GM12878 (cell line): ENCODE results near the gene IL15. TPM values are rescaled to one million over a fixed set of nuclear protein-coding genes. Genes with fewer than 3 reads are reported as not detected.
A peak's percentile ranks its signal among the peaks of the same experiment; 100 is the strongest.

Source experiments
- ATAC-seq: fragments of 200-7000 bp; cut with Tn5 transposase; 3 replicates; pipeline ENCODE4 v1.9.1; 2020; ENCODE audit warnings: mild to moderate bottlenecking, moderate library complexity
- BruUV-seq: library from RNA; stranded (reverse); fragments of 400-500 nt; replicated peaks from 2 replicates; lab custom pipeline; 2021; lab: Mats Ljungman, UMichigan
- CTCF ChIA-PET: fragments of 300-600 bp; sonication (Branson Sonifier 250); formaldehyde crosslinking; extraction: SDS; loops from one replicate; lab custom pipeline; 2021; ENCODE audit warnings: inconsistent platforms; lab: Yijun Ruan, JAX
- POLR2A ChIA-PET: fragments of 350-600 bp; formaldehyde crosslinking; extraction: SDS; loops from one replicate; lab custom pipeline; 2021; ENCODE audit warnings: inconsistent platforms; lab: Charles Lee
- RAD21 ChIA-PET: fragments of 300-600 bp; sonication (Branson Sonifier 250); formaldehyde crosslinking; loops from one replicate; lab custom pipeline; 2023; ENCODE audit warnings: antibody characterized with exemption; ENCODE audit not compliant: unreplicated experiment; lab: Charles Lee
- SMC1A ChIA-PET: fragments of 300-600 bp; sonication (Branson Sonifier 250); formaldehyde crosslinking; loops from one replicate; lab custom pipeline; 2023; ENCODE audit not compliant: unreplicated experiment, uncharacterized antibody; lab: Charles Lee
- DNase-seq: peaks from one replicate; pipeline ENCODE4 v3.0.0-alpha.2; 2011; ENCODE audit warnings: low read depth, low spot score
- FAIRE-seq: peaks from 3 replicates; lab custom pipeline; 2011; peaks lifted over from hg19 to GRCh38; lab: Jason Lieb, UNC
- H2AFZ ChIP-seq: 2 replicates; pipeline ENCODE4 v1.6.0; 2011; ENCODE audit warnings: low read depth, low read length, control low read depth; ENCODE audit not compliant: control insufficient read depth
- H3K27ac ChIP-seq: 2 replicates; pipeline ENCODE4 v1.5.1; 2011; ENCODE audit warnings: control low read depth; ENCODE audit not compliant: control insufficient read depth, insufficient read depth
- H3K27me3 ChIP-seq, 2 experiments: replicated peaks in 1 of 2; 2 replicates each; pipeline versions ENCODE4 v1.6.0 to v1.6.1; 2011; ENCODE audit warnings: low read length in 1 of 2; ENCODE audit not compliant: control insufficient read depth in 2 of 2, insufficient read depth in 2 of 2
- H3K36me3 ChIP-seq, 2 experiments: 2 replicates each; pipeline ENCODE4 v1.5.1; 2011; ENCODE audit warnings: low read length in 1 of 2; ENCODE audit not compliant: control insufficient read depth in 2 of 2, insufficient read depth in 2 of 2
- H3K4me1 ChIP-seq: 2 replicates; pipeline ENCODE4 v1.6.1; 2011; ENCODE audit warnings: mild to moderate bottlenecking, low read length, moderate library complexity, mixed read lengths; ENCODE audit not compliant: control insufficient read depth, insufficient read depth
- H3K4me2 ChIP-seq: 2 replicates; pipeline ENCODE4 v1.6.0; 2011; ENCODE audit warnings: control low read depth; ENCODE audit not compliant: control insufficient read depth, insufficient read depth
- H3K4me3 ChIP-seq: fragments of 200-600 bp; sonication (generic); 2 replicates; pipeline ENCODE4 v1.5.1; 2016
- H3K79me2 ChIP-seq: 2 replicates; pipeline ENCODE4 v1.6.0; 2011; ENCODE audit warnings: low read length; ENCODE audit not compliant: control insufficient read depth, insufficient read depth
- H3K9ac ChIP-seq: 2 replicates; pipeline ENCODE4 v1.8.0; 2011; ENCODE audit warnings: low read length, control low read depth, mixed read lengths; ENCODE audit not compliant: control insufficient read depth, insufficient read depth
- H3K9me3 ChIP-seq: replicated peaks from 3 replicates; pipeline ENCODE4 v1.5.1; 2011; ENCODE audit warnings: mild to moderate bottlenecking, low read length; ENCODE audit not compliant: control insufficient read depth, insufficient read depth
- H4K20me1 ChIP-seq: 2 replicates; pipeline ENCODE4 v1.6.0; 2011; ENCODE audit not compliant: control insufficient read depth, insufficient read depth
- CBX3 ChIP-seq: fragments of 200-600 bp; sonication (generic); IDR thresholded peaks from 2 replicates; pipeline ENCODE4 v1.6.1; 2016; ENCODE audit warnings: low read depth, borderline replicate concordance
- CEBPZ ChIP-seq: fragments of 150-350 bp; IDR thresholded peaks from 2 replicates; pipeline ENCODE4 v1.6.1; 2016; ENCODE audit warnings: low read depth, low read length
- IKZF1 ChIP-seq: fragments of 450-650 bp; conservative IDR thresholded peaks from 2 replicates; pipeline ENCODE4 v1.6.1; 2017; ENCODE audit warnings: antibody characterized with exemption, mild to moderate bottlenecking
- NFYB ChIP-seq: IDR thresholded peaks from 2 replicates; pipeline ENCODE4 v1.6.1; 2011; ENCODE audit warnings: low read depth, mild to moderate bottlenecking, low read length, improper control_type of control experiment, moderate library complexity; ENCODE audit not compliant: insufficient read depth
- RAD21 ChIP-seq: IDR thresholded peaks from 2 replicates; pipeline ENCODE4 v1.6.1; 2011; ENCODE audit warnings: mild to moderate bottlenecking, low read depth, low read length, moderate library complexity; ENCODE audit not compliant: insufficient read depth
- RELA ChIP-seq: fragments of 450-650 bp; IDR thresholded peaks from 2 replicates; pipeline ENCODE4 v1.8.0; 2014; ENCODE audit warnings: borderline replicate concordance; ENCODE audit not compliant: partially characterized antibody
- SMARCA5 ChIP-seq: fragments of 450-650 bp; IDR thresholded peaks from 2 replicates; pipeline ENCODE4 v1.6.1; 2017; ENCODE audit warnings: mild to moderate bottlenecking
- SMC3 ChIP-seq: IDR thresholded peaks from 2 replicates; pipeline ENCODE4 v1.6.1; 2011; ENCODE audit warnings: low read length, improper control_type of control experiment, borderline replicate concordance
- WGBS: methylation state at CpG from one replicate; pipeline ENCODE4 v1.1.6; 2016; ENCODE audit warnings: low lambda C conversion rate; ENCODE audit not compliant: insufficient replicate concordance, insufficient coverage; ENCODE audit errors: missing lambda C conversion rate; 5-methylcytosine and 5-hydroxymethylcytosine counted together
- in situ Hi-C: fragments of 300-500 bp; cut with MboI; formaldehyde crosslinking; loops from 9 replicates; pipeline ENCODE4 v1.14.3; 2018; ENCODE audit warnings: mixed read lengths
- intact Hi-C: fragments of 100-400 bp; cut with micrococcal nuclease; formaldehyde crosslinking; loops from one replicate; pipeline ENCODE4 v1.14.2; 2022; ENCODE audit not compliant: unreplicated experiment
- polyA plus RNA-seq, 11 experiments: library from polyadenylated mRNA; depleted of rRNA in 4 of 11; unstranded in 6 of 11; stranded (reverse) in 5 of 11; fragments of >200 nt; fragmentation: Nextera tagmentation in 4 of 11; fragmentation: Illumina TruSeq in 1 of 11; extraction: Ambion mirVana in 4 of 11; extraction: Trizol in 1 of 11; gene quantifications; 1 replicate in 1 of 11; 2 replicates in 10 of 11; pipeline versions ENCODE4 v1.2.1 to v1.2.3, GENCODE V29; 2011 to 2016; ENCODE audit warnings: inconsistent platforms in 2 of 11, missing spikeins in 2 of 11, low read depth in 1 of 11
- total RNA-seq, 4 experiments: library from RNA; depleted of rRNA in 3 of 4; stranded (reverse); fragments of >200 nt in 3 of 4; fragmentation: Illumina TruSeq in 1 of 4; extraction: Trizol in 1 of 4; gene quantifications; 2 replicates each; pipeline versions ENCODE4 v1.2.1 to v1.2.3, GENCODE V29; 2013 to 2021
- TF ChIP-seq, protein P1 (sequence below), 3 experiments: IDR thresholded peaks in 2 of 3; conservative IDR thresholded peaks in 1 of 3; 2 replicates each; pipeline ENCODE4 v1.5.1; 2011; ENCODE audit warnings: low read depth in 3 of 3, low read length in 3 of 3, mild to moderate bottlenecking in 3 of 3, control low read depth in 2 of 3, moderate library complexity in 2 of 3, inconsistent platforms in 1 of 3, mixed read lengths in 1 of 3; ENCODE audit not compliant: control insufficient read depth in 2 of 3, insufficient read depth in 1 of 3; ENCODE audit errors: extremely low read depth in 1 of 3
- TF ChIP-seq, protein P2 (sequence below): fragments of 450-650 bp; IDR thresholded peaks from 2 replicates; pipeline ENCODE4 v1.6.1; 2017; ENCODE audit warnings: low read depth, mild to moderate bottlenecking, moderate library complexity

The IL15 gene
- total and polyA plus RNA-seq, 10 of the 15 experiments (the other 5 are each of a cell fraction or from before 2014, with no cell fraction given): 6.0 to 11.4 (median 8.2) TPM

DNA sequence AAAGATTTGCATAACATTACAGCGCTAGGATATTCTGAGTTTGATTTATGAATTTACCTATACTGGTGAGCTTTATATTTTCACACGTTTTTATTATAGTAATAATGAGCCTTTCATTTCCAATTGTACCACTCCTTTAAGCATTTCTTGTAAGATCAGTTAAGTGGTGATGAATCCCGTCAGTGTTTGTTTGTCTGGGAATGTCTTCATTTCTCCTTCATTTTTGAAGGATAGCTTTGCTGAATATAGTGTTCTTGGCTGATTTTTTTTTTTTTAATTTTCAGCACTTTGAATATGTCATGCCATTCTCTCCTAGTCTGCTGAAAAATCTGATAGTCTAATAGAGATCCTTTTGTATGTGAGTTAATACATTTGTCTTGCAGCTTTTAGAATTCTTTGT is 70.1 kb downstream of the IL15 start (continued):
- TF ChIP-seq RELA: no peak
- no peak for TF ChIP-seq NFYB
- TF ChIP-seq CEBPZ: no peak
- TF ChIP-seq CBX3: no peak

GRCh38 chr4:141711211-141711610 is 74.8 kb downstream of the IL15 start:
- intact Hi-C loops (loop anchor here (1.0 to 10.0 kb wide), 4 partner anchors 74 to 486 kb away; partner anchors contain the start of genes IL15 and ZNF330), in situ Hi-C loops (no loop called here)
- 100% methylated on average over 1 of the region's 1 CpG for WGBS
- TF ChIP-seq SMARCA5: no peak
- TF ChIP-seq, protein P1, sequence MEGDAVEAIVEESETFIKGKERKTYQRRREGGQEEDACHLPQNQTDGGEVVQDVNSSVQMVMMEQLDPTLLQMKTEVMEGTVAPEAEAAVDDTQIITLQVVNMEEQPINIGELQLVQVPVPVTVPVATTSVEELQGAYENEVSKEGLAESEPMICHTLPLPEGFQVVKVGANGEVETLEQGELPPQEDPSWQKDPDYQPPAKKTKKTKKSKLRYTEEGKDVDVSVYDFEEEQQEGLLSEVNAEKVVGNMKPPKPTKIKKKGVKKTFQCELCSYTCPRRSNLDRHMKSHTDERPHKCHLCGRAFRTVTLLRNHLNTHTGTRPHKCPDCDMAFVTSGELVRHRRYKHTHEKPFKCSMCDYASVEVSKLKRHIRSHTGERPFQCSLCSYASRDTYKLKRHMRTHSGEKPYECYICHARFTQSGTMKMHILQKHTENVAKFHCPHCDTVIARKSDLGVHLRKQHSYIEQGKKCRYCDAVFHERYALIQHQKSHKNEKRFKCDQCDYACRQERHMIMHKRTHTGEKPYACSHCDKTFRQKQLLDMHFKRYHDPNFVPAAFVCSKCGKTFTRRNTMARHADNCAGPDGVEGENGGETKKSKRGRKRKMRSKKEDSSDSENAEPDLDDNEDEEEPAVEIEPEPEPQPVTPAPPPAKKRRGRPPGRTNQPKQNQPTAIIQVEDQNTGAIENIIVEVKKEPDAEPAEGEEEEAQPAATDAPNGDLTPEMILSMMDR (IDR thresholded peaks at IDR 0.05 in 2 of 3, conservative IDR thresholded peaks at IDR 0.05 in 1 of 3; ENCODE audit: control insufficient read depth in 2 of 3, extremely low read depth in 1 of 3, insufficient read depth in 1 of 3, low read depth in 3 of 3, low read length in 3 of 3): peak; percentile 49 to 56 (median 54)
- TF ChIP-seq, protein P2, sequence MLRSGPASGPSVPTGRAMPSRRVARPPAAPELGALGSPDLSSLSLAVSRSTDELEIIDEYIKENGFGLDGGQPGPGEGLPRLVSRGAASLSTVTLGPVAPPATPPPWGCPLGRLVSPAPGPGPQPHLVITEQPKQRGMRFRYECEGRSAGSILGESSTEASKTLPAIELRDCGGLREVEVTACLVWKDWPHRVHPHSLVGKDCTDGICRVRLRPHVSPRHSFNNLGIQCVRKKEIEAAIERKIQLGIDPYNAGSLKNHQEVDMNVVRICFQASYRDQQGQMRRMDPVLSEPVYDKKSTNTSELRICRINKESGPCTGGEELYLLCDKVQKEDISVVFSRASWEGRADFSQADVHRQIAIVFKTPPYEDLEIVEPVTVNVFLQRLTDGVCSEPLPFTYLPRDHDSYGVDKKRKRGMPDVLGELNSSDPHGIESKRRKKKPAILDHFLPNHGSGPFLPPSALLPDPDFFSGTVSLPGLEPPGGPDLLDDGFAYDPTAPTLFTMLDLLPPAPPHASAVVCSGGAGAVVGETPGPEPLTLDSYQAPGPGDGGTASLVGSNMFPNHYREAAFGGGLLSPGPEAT: no peak
- peak; percentile 54; the same call in 1 of the 2 replicates for TF ChIP-seq SMC3
- peak; percentile 63 for TF ChIP-seq RAD21
- TF ChIP-seq IKZF1: no peak
- H2AFZ ChIP-seq: no peak overlapping the region
- SMC1A ChIA-PET: interaction anchor here (1.0 to 2.8 kb wide), 9 partner anchors 9 to 400 kb away, joined by 3 to 11 read pairs (median 4); no protein-coding TSS in a partner anchor
- no peak overlapping the region for H3K9ac ChIP-seq
- H3K4me3 ChIP-seq: no peak overlapping the region
- no peak overlapping the region for H3K27ac ChIP-seq
- H3K79me2 ChIP-seq: peaks cover 14% of the 10 kb centered on the region
- no peaks in the 10 kb centered on the region; the same call in 1 of the 2 replicates for H3K4me1 ChIP-seq
- H4K20me1 ChIP-seq: no peaks in the 10 kb centered on the region
- CTCF ChIA-PET: interaction anchor here (1.0 to 2.8 kb wide), 9 partner anchors 10 to 365 kb away, joined by 3 to 23 read pairs (median 5); no protein-coding TSS in a partner anchor
- FAIRE-seq (no peak), ATAC-seq (peak; percentile 78), DNase-seq (no peak)
- H3K4me2 ChIP-seq: no peak overlapping the region
- POLR2A ChIA-PET: no interaction called here
- RAD21 ChIA-PET: interaction anchor here (1.8 to 2.1 kb wide), 3 partner anchors 73 to 404 kb away, joined by 7 to 12 read pairs (median 11); no protein-coding TSS in a partner anchor
- BruUV-seq: no TSS peak
- H3K27me3 ChIP-seq: no peaks in the 10 kb centered on the region
- H3K9me3 ChIP-seq: peaks cover 13% of the 10 kb centered on the region
- peaks cover 0 to 4% of the 10 kb centered on the region in 2 experiments; a peak in 1 of 4 replicates for H3K36me3 ChIP-seq
